WTC11 (cell line): ENCODE results near the gene APOLD1.

Source experiments
- ATF1 ChIP-seq: sonication (generic); formaldehyde crosslinking; IDR thresholded peaks from 2 replicates; pipeline ENCODE4 v1.8.1; 2023; ENCODE audit warnings: mild to moderate bottlenecking, moderate library complexity, missing genetic modification reagents
- CREB1 ChIP-seq: sonication (generic); formaldehyde crosslinking; IDR thresholded peaks from 2 replicates; pipeline ENCODE4 v1.8.0; 2023; ENCODE audit warnings: mild to moderate bottlenecking, missing genetic modification reagents
- CTCF ChIP-seq: fragments of 200-600 bp; IDR thresholded peaks from 2 replicates; pipeline ENCODE4 v1.8.0; 2022; ENCODE audit warnings: antibody characterized with exemption
- ERG ChIP-seq: fragments of 250-450 bp; sonication (Bioruptor Pico); IDR thresholded peaks from 2 replicates; pipeline ENCODE4 v1.8.0; 2021; ENCODE audit warnings: mild to moderate bottlenecking
- FOXP1 ChIP-seq: sonication (generic); formaldehyde crosslinking; IDR thresholded peaks from 2 replicates; pipeline ENCODE4 v1.8.0; 2022; ENCODE audit warnings: missing genetic modification reagents, mild to moderate bottlenecking, moderate library complexity, borderline replicate concordance
- GRHL2 ChIP-seq: fragments of 250-450 bp; sonication (Bioruptor Pico); IDR thresholded peaks from 2 replicates; pipeline ENCODE4 v1.8.0; 2022; ENCODE audit warnings: mild to moderate bottlenecking, moderate library complexity; ENCODE audit not compliant: insufficient replicate concordance, severe bottlenecking
- HMGXB4 ChIP-seq: sonication (generic); formaldehyde crosslinking; IDR thresholded peaks from 2 replicates; pipeline ENCODE4 v1.8.1; 2023; ENCODE audit warnings: mild to moderate bottlenecking, moderate library complexity, missing genetic modification reagents
- IRF1 ChIP-seq: sonication (generic); formaldehyde crosslinking; IDR thresholded peaks from 2 replicates; pipeline ENCODE4 v1.8.0; 2023; ENCODE audit warnings: missing genetic modification reagents
- JAZF1 ChIP-seq: fragments of 250-450 bp; sonication (Bioruptor Pico); IDR thresholded peaks from 2 replicates; pipeline ENCODE4 v1.9.0; 2021; ENCODE audit warnings: moderate library complexity, mild to moderate bottlenecking, inconsistent platforms
- MXD4 ChIP-seq: fragments of 250-450 bp; sonication (Bioruptor Pico); IDR thresholded peaks from 2 replicates; pipeline ENCODE4 v1.8.0; 2021; ENCODE audit warnings: mild to moderate bottlenecking, moderate library complexity, borderline replicate concordance
- SP1 ChIP-seq: sonication (generic); formaldehyde crosslinking; conservative IDR thresholded peaks from 2 replicates; pipeline ENCODE4 v1.8.1; 2022; ENCODE audit warnings: missing genetic modification reagents
- ZNF263 ChIP-seq: sonication (generic); formaldehyde crosslinking; IDR thresholded peaks from 2 replicates; pipeline ENCODE4 v1.8.1; 2022; ENCODE audit warnings: low read depth, mild to moderate bottlenecking, moderate library complexity, missing genetic modification reagents

GRCh38 chr12:12823300-12823699 is 37.8 kb downstream of the APOLD1 start:
- TF ChIP-seq CTCF (no peak), FOXP1 (no peak), ERG (no peak), GRHL2 (CRISPR knock-in tag) (no peak), CREB1 (CRISPR knock-in tag) (no peak), MXD4 (CRISPR knock-in tag) (no peak), SP1 (no peak), ZNF263 (CRISPR knock-in tag) (no peak), ATF1 (CRISPR knock-in tag) (no peak), JAZF1 (CRISPR knock-in tag) (no peak), HMGXB4 (CRISPR knock-in tag) (no peak), IRF1 (CRISPR knock-in tag) (no peak)
